ENCODE data around the gene SYT17. TPM values are rescaled to one million over a fixed set of nuclear protein-coding genes. Genes with fewer than 3 reads are reported as not detected.
A peak's percentile ranks its signal among the peaks of the same experiment; 100 is the strongest.

The SYT17 gene
- total RNA-seq, 2 donors from 2014 or later: not detected

DNA sequence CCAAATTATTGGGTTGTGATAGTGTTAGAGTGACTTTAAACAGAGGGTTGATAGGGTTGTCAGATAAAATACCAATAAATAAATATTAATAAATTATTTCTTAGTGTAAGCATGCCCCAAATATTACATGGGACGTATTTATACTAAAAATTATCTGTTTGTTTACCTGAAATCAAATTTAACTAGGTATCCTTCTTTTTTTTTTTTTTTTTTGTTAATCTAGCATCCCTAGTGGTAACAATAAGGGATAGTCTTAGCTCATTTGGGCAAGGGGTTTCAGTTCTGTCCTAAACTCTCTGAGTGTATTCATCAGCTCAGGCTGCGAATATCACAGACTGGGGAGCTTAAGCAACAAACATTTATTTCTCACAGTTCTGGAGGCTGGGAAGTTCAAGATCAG is 118.8 kb downstream of the SYT17 start:
- DNase-seq (ENCODE audit: low spot score): no peak
- no peak overlapping the region for H3K27ac Mint-ChIP-seq
- no peak overlapping the region for H3K4me3 Mint-ChIP-seq
- H3K4me1 Mint-ChIP-seq (ENCODE audit: low read depth in 2 of 2): no peaks in the 10 kb centered on the region
- H3K9me3 Mint-ChIP-seq: no peaks in the 10 kb centered on the region
- peaks cover 9 to 27% of the 10 kb centered on the region in 2 donors for H3K27me3 Mint-ChIP-seq
- ATAC-seq: no peak
- H3K36me3 Mint-ChIP-seq: no peaks in the 10 kb centered on the region

DNA sequence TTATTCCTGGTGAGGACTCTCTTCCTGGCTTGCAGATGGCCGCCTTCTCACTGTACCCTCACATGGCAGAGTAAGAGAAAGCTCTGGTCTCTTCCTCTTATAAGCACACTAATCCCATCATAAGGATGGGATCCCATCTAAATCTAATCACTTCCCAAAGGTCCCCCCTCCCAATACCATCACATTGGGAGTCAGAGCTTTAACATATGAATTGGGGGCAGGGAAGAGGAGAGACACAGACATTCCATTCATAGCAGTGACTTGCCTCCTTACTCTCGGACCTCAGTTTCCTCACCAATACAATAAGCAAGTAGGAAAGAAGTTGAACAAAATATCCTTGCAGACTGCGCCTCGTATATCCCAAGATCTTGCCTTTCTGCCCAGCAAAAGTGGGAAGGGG is 119.2 kb downstream of the SYT17 start:
- Mint-ChIP-seq H3K36me3 (no peaks in the 10 kb centered on the region), H3K9me3 (no peaks in the 10 kb centered on the region), H3K4me1 (ENCODE audit: low read depth in 2 of 2) (no peaks in the 10 kb centered on the region), H3K27me3 (peaks cover 9 to 27% of the 10 kb centered on the region in 2 donors), H3K4me3 (no peak overlapping the region), H3K27ac (no peak overlapping the region)
- DNase-seq (ENCODE audit: low spot score) (no peak), ATAC-seq (no peak)

DNA sequence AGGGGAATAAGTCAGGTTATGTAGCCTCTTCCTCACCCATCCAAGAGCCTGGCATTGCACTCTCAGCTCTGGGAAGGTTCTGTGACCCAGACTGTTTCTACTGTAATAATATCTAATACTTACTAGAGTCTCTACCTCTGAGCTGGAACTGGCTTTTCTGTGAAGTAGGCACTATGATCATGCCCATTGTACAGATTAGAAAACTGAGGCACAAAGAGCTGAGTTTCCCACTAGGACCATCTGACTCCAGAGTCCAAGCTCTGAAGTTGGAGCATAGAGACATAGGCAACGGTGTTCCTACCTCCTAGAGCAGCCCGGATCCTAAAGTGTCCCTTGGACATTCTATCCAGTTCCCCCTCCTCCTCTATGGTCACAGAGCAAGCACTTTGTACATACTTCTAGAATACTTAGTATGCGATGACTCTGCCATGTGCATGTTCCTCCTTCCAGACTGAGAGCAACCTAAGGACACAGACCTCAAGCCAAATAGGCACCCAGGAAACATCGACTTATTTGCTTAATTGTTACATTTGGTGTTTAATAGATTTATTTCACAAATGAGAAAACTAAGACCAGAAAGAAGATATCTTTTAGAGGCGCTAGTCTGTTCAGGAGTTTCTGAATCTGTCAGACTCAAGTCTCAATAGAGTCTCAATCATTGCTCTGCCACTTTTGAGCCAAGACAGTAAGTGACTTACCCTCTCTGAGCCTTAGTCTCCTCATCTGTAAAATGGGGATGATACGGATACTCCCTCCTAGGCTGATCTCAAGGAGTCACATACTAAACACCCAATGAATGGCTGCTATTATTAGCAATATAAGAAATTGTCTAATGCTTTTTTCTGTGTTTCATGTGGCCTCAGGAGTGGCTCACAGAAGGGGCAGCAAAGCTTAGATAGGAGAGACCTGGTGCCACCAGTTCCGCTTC is 121.1 kb downstream of the SYT17 start:
- peaks cover 2% of the 10 kb centered on the region in 2 donors for H3K4me1 Mint-ChIP-seq (ENCODE audit: low read depth in 2 of 2)

DNA sequence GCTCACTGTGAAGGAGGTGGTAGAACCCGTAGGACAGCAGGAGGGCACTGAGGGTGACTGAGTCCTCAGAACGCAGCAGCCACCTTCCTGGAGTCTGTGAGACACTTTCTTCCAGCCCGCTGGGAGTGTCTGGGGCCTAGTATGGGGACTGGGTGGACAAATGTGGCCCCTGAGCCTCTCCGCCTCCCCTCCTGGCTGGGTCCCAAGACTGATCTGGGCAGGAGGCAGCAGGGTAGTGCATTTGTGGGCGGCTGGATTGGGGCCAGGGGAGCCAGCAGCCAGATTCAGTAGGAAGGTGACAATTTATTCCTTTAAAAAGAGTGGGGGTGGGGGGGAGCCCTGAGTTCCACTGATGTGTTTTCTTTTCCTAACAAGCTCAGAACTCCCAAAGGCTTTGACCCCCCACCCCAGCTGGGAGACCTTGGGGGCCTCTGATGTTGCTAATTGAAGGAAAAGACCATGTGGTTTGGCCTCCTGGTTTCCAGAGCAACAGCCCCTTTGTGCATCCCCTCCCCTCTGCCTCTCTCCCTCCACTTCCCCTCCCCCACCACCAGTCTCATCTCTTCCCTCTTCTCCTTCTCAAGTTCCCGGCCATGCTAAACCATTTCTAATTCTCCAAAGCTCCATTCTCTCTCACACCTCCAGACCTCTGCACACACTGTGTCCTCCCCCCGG is 121.9 kb downstream of the SYT17 start:
- no peaks in the 10 kb centered on the region for H3K36me3 Mint-ChIP-seq
- DNase-seq (ENCODE audit: low spot score) (no peak), ATAC-seq (no peak)
- H3K27me3 Mint-ChIP-seq: peaks cover 20 to 32% of the 10 kb centered on the region in 2 donors
- peaks cover 4 to 7% of the 10 kb centered on the region in 2 donors for H3K4me1 Mint-ChIP-seq (ENCODE audit: low read depth in 2 of 2)
- no peaks in the 10 kb centered on the region for H3K9me3 Mint-ChIP-seq
- H3K4me3 Mint-ChIP-seq: no peak overlapping the region
- no peak overlapping the region for H3K27ac Mint-ChIP-seq

More for the DNA sequence above, 121.1 kb downstream of the SYT17 start:
- DNase-seq (ENCODE audit: low spot score) (no peak), ATAC-seq (no peak)
- H3K27ac Mint-ChIP-seq: no peak overlapping the region
- H3K4me3 Mint-ChIP-seq: no peak overlapping the region
- H3K27me3 Mint-ChIP-seq: peaks cover 19 to 31% of the 10 kb centered on the region in 2 donors
- no peaks in the 10 kb centered on the region for H3K36me3 Mint-ChIP-seq
- no peaks in the 10 kb centered on the region for H3K9me3 Mint-ChIP-seq

DNA sequence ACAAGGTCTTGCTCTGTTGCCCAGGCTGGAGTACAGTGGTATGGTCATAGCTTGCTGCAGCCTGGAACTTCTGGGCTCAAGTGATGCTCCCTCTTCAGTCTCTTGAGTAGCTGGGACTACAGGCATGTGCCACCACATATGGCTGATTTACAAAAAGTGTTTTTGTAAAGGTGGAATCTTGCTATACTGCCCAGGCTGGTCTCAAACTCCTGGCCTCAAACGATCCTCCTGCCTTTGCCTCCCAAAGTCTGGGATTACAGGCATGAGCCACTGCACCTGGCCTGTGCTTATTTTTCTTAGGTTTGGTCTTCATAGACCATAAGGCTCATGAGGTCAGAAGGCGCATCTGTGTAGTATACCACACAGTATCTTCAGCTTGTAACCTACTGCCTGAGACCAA is 122.8 kb downstream of the SYT17 start:
- no peaks in the 10 kb centered on the region for H3K36me3 Mint-ChIP-seq
- no peak for DNase-seq (ENCODE audit: low spot score)
- H3K27ac Mint-ChIP-seq: no peak overlapping the region
- no peak for ATAC-seq
- H3K27me3 Mint-ChIP-seq: peaks cover 20 to 32% of the 10 kb centered on the region in 2 donors
- no peak overlapping the region for H3K4me3 Mint-ChIP-seq
- peaks cover 4 to 7% of the 10 kb centered on the region in 2 donors for H3K4me1 Mint-ChIP-seq (ENCODE audit: low read depth in 2 of 2)
- H3K9me3 Mint-ChIP-seq: no peaks in the 10 kb centered on the region

DNA sequence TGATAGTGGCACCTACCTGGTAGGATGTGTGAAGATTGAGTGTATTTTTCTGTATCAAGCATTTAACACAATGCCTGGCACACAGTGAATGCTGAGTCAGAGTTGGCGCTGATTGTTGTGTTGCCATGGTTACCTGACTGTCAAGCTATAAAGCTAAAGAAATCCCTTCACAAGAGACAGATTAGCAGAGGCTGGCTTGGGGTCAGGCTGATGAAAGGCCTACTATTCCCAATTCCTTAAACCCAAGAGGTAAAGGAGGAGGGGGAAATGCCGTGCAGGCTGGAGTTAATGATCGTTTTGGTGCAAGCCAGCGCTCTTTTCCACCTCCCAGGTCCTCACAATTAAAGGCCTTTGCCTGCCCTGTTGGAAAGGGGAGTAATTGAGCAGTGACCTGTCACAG is 123.4 kb downstream of the SYT17 start:
- H3K9me3 Mint-ChIP-seq: no peaks in the 10 kb centered on the region
- no peak overlapping the region for H3K27ac Mint-ChIP-seq
- peaks cover 20 to 32% of the 10 kb centered on the region in 2 donors for H3K27me3 Mint-ChIP-seq
- DNase-seq (ENCODE audit: low spot score) (no peak), ATAC-seq (no peak)
- peaks cover 4 to 7% of the 10 kb centered on the region in 2 donors for H3K4me1 Mint-ChIP-seq (ENCODE audit: low read depth in 2 of 2)
- no peak overlapping the region for H3K4me3 Mint-ChIP-seq
- H3K36me3 Mint-ChIP-seq: no peaks in the 10 kb centered on the region

DNA sequence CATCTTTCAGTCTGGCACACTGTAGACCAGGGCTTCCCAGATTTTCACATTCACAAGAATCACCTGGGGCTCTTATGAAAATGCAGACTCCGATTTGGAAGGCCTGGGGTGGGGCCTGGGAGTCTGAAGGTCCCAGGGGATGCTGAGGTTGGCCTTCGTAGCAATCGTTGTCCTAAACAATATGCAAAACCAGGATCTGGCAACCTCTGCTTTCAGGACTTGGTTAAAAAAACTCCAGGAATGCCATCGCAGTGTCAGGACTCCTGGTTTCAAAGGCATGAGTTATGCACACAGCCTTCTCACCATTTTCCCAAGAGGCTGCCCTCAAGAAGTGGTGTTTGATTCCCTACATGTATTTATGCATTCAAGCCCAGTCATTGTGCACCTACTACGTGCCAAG is 124.1 kb downstream of the SYT17 start:
- Mint-ChIP-seq H3K27ac (no peak overlapping the region), H3K4me1 (ENCODE audit: low read depth in 2 of 2) (peaks cover 4 to 7% of the 10 kb centered on the region in 2 donors), H3K9me3 (no peaks in the 10 kb centered on the region), H3K4me3 (no peak overlapping the region), H3K36me3 (no peaks in the 10 kb centered on the region), H3K27me3 (peaks cover 20 to 32% of the 10 kb centered on the region in 2 donors)
- ATAC-seq (no peak), DNase-seq (ENCODE audit: low spot score) (no peak)

DNA sequence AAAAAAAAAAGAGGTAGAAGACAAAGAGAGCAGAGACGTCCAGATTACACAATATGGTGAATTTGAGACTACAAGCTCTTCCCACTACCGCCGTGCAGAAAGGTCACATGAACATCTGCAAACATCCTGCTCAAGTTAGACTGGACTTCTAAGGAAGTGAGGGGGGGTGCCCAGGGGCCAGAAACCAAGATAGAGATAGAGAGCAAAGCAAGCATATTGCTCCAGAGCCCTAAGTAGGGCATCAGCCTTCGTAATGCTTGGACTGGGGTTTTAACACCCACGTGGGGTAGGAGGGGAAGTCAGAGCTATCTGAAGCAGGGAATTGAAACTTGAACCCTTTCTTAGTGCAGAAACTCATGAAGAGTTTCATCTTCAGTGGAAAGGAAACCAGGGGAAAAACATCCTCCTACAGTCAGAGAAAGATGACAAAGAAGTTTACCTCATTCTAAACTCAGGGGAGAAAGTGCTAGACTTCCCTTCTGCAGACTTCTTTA is 126.2 kb downstream of the SYT17 start:
- H3K9me3 Mint-ChIP-seq: no peaks in the 10 kb centered on the region
- DNase-seq (ENCODE audit: low spot score) (no peak), ATAC-seq (peak; percentile 70 to 71)
- H3K36me3 Mint-ChIP-seq: no peaks in the 10 kb centered on the region
- no peak overlapping the region for H3K4me3 Mint-ChIP-seq
- peaks cover 4 to 7% of the 10 kb centered on the region in 2 donors for H3K4me1 Mint-ChIP-seq (ENCODE audit: low read depth in 2 of 2)
- peaks cover 19 to 33% of the 10 kb centered on the region in 2 donors for H3K27me3 Mint-ChIP-seq
- H3K27ac Mint-ChIP-seq: no peak overlapping the region

DNA sequence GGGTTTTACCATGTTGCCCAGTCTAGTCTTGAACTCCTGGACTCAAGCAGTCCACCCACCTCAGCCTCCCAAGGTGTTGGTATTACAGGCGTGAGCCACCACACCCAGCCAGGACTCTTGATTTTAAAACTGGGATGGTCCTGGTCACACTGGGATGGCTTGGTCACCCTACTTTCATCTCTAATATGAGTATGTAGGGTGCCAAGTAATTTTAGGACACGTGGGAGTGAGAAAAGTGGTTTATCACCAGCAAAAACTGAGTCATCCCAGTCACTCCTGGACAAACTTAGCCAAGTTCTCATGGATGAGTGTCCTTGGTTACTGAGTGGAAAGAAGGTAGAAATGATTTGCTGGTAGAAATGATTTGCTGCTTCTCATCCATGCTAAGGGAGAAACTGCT is 127.4 kb downstream of the SYT17 start:
- no peak overlapping the region for H3K4me3 Mint-ChIP-seq

DNA sequence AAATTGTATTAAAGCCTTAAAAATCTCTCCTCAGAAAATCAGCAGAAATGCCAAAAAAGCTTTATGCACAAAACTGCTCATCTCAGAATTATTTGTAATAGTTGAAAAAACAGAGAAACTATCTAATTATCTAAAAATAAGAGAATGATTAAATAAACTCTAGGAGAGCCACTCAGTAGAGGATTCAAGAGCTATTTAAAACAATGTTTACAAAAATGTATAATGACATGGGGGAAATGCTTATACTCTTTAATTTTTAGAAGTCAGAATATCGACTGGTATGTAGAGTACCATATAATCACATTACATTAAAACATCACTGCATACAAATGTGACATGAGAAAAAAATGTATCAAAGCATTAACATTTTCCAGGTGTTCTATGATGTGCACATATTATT is 129.4 kb downstream of the SYT17 start:
- Mint-ChIP-seq H3K36me3 (no peaks in the 10 kb centered on the region), H3K4me1 (ENCODE audit: low read depth in 2 of 2) (peaks cover 4 to 7% of the 10 kb centered on the region in 2 donors), H3K9me3 (no peaks in the 10 kb centered on the region), H3K4me3 (no peak overlapping the region), H3K27ac (no peak overlapping the region), H3K27me3 (peaks cover 14 to 29% of the 10 kb centered on the region in 2 donors)
- DNase-seq (ENCODE audit: low spot score): no peak
- ATAC-seq: no peak

More for the DNA sequence above, 127.4 kb downstream of the SYT17 start:
- Mint-ChIP-seq H3K27me3 (peaks cover 20 to 37% of the 10 kb centered on the region in 2 donors), H3K9me3 (no peaks in the 10 kb centered on the region), H3K4me1 (ENCODE audit: low read depth in 2 of 2) (peaks cover 4 to 7% of the 10 kb centered on the region in 2 donors), H3K36me3 (no peaks in the 10 kb centered on the region), H3K27ac (no peak overlapping the region)
- no peak for DNase-seq (ENCODE audit: low spot score)
- no peak for ATAC-seq

DNA sequence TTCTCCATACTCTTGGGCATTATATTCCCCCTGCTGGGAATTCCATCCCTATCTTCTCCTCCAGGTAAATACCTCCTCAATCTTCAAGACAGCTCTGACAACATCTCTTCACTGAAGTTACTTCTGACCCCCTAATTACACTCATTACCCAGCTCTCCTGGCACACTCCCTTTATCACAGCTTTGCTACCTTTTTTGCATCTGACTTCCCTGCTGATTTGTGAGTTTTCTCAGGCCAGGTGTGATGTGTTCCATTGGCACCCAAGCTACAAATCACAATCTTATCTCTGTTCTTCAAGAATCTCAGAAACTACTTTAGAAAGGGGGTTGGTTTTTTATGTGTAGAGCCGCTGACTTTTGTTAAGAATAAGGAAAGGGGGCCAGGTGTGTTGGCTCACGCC is 131.5 kb downstream of the SYT17 start:
- no peak overlapping the region for H3K4me3 Mint-ChIP-seq
- H3K36me3 Mint-ChIP-seq: no peaks in the 10 kb centered on the region
- no peaks in the 10 kb centered on the region for H3K9me3 Mint-ChIP-seq
- H3K4me1 Mint-ChIP-seq (ENCODE audit: low read depth in 2 of 2): peaks cover 0 to under 1% of the 10 kb centered on the region in 2 donors
- H3K27me3 Mint-ChIP-seq: peaks cover 6 to 22% of the 10 kb centered on the region in 2 donors
- no peak overlapping the region for H3K27ac Mint-ChIP-seq
- no peak for ATAC-seq
- DNase-seq (ENCODE audit: low spot score): no peak

DNA sequence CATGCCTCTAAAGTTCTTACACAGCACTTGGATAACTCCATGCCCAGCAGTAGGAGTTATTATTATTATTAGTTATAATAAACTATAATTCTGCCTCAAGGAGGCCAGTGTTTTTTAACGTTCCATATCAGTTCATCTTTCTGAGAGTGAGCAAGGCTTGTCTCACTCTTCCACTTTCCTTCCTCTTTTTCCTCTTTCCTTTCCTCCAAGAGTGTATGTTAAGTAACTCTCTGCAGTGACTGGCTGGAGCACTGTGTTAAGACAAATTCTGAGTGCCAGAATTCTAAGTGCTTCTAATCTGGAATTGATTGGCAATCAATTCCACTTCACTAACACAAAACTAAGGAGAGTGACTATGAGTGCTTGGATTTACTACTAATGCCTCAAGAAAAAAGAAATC is 133.9 kb downstream of the SYT17 start:
- Mint-ChIP-seq H3K27me3 (peaks cover 7 to 22% of the 10 kb centered on the region in 2 donors), H3K36me3 (no peaks in the 10 kb centered on the region), H3K27ac (no peak overlapping the region), H3K4me3 (no peak overlapping the region), H3K4me1 (ENCODE audit: low read depth in 2 of 2) (no peaks in the 10 kb centered on the region), H3K9me3 (no peaks in the 10 kb centered on the region)
- ATAC-seq: no peak
- DNase-seq (ENCODE audit: low spot score): no peak

DNA sequence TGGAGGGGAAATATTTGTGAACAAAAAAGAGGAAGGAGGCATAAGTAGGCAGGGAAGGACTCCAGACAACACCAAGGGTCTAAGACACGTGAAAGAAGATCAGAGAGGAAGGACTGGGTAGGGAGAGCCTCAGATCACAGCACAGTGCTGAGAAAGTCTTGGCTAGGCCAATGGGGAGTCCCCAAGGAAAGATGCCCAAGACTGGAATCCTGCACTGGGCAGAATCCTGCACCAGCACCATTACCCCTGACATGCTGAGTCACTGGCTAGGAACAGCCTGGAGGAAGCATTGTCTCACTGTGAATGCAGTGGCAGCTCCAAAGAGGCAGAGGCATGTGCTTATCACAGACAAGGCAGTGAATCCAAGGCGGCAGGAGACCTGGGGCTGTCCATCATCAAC is 136.7 kb downstream of the SYT17 start:
- Mint-ChIP-seq H3K27me3 (peaks cover 3 to 16% of the 10 kb centered on the region in 2 donors), H3K4me1 (ENCODE audit: low read depth in 2 of 2) (no peaks in the 10 kb centered on the region), H3K4me3 (no peak overlapping the region), H3K9me3 (no peaks in the 10 kb centered on the region), H3K36me3 (no peaks in the 10 kb centered on the region), H3K27ac (no peak overlapping the region)
- DNase-seq (ENCODE audit: low spot score) (no peak), ATAC-seq (no peak)

DNA sequence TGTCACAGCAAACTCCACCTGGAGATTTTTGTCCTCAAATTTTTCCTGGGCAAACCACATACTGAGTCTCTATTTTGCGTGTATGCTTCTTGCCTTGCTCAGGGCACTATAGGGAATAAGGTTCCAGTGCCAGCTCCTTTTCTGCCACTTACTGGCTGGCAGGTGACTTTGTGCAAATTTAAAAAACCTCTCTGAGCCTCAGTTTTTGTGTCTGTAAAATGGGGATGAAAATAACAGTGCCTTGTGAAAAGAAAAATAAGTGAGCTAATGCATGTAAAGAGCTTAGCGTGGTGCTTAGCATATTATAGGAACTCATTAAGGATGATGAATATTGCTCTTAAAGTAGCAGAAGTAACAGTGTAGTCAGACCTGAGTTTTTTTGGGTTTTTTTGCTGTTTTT is 137.4 kb downstream of the SYT17 start:
- ATAC-seq: no peak
- Mint-ChIP-seq H3K27ac (no peak overlapping the region), H3K9me3 (no peaks in the 10 kb centered on the region), H3K27me3 (peaks cover 3 to 12% of the 10 kb centered on the region in 2 donors), H3K4me3 (no peak overlapping the region), H3K4me1 (ENCODE audit: low read depth in 2 of 2) (no peaks in the 10 kb centered on the region), H3K36me3 (no peaks in the 10 kb centered on the region)
- no peak for DNase-seq (ENCODE audit: low spot score)

Measured in natural killer cell treated with Interleukin-12 subunit alpha and Interleukin-12 subunit beta and Interleukin-15 and Interleukin-18, amount 100 ng/mL, for 72 hours (primary cell).